ENCODE results near the gene CCNI.

The CCNI gene

DNA sequence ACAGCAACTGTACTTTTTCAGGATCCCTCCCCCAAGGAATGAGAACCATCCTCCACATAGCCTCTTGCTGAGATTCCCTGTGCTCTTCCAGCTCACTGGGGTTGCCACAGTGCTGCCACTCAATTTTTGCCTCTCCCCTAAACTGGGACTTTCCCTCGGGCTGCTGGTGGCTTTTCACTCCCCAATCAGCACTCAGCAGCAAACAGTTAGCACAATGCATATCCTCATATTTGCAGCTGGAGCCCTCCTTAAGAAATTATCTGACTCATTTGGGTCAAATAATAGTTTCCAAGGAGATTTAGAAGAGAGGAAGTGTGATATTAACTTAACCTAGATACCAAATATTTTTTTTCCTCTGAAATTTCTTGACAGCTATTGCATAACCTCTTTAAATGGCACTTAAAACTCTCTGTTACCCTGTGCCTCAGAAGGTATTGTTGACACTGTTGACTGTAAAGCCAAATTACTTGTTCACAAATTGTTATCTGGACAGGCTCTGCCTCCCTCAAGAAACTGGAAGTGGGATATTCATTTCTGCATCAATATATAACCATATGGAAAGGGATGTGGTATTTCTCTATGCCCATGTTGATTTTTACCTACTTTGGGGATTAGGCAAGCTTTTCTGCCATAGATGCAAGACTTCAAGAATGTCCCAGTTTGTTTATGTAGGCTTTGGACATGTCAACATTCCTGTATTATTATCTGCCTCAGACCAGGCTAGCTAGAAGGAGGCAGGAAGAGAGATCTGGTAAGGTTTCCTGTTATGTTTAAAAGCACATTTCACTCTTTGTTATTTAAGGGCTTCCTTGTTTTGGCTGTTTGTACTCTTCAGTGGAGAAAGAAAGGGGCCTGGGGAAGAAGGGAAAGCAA is 68.2 kb downstream of the CCNI start:
- DNase-seq (ENCODE audit: low read depth in 2 of 2), result no peak

DNA sequence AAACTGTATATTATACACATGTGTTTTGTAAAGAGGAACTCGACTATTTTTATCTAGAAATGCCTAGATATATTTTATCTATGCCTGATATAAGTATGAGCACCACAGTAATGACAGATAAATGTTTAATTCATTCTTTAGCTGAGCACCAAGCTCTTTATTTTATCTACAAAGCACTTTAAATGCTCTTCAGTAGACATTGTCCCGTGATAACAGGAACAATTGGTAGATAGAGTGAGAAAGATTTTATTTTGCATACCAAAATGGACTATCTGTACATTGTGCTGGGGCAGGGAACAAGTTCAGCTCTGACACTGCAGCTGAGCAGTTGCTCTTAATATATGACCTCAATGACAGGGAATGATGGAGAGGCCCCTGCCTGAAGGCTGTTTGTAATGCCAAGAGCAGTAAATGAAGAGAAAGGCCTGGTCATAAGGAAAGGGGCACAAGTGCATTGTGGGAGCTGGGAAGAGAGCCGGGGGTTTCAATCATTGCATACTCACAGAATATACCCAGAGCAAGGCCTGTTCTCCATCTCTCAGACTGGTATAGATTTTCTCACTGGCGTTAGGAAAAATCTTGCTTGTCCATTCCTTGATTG is 68.9 kb downstream of the CCNI start:
- DNase-seq (ENCODE audit: low read depth in 2 of 2), result no peak

DNA sequence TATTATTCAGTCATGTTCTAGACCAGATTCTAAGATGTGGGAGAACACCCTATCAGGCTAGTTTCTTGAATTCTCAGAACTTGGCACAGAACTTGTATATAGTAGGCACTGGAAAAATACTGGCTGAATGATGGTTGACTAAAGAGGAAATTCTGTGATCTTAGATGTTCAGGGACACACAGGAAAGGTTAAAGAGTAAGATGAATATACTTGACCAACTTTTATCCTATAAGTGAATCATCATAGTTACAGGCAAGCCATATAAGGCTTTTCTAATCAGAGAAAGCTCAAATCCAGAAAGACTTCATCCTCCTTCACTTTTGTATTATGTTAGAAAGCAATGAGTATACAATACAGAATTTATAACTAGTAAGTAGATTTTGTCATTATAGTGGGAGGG is 72.4 kb downstream of the CCNI start:
- no peak for DNase-seq (ENCODE audit: low read depth in 2 of 2)

DNA sequence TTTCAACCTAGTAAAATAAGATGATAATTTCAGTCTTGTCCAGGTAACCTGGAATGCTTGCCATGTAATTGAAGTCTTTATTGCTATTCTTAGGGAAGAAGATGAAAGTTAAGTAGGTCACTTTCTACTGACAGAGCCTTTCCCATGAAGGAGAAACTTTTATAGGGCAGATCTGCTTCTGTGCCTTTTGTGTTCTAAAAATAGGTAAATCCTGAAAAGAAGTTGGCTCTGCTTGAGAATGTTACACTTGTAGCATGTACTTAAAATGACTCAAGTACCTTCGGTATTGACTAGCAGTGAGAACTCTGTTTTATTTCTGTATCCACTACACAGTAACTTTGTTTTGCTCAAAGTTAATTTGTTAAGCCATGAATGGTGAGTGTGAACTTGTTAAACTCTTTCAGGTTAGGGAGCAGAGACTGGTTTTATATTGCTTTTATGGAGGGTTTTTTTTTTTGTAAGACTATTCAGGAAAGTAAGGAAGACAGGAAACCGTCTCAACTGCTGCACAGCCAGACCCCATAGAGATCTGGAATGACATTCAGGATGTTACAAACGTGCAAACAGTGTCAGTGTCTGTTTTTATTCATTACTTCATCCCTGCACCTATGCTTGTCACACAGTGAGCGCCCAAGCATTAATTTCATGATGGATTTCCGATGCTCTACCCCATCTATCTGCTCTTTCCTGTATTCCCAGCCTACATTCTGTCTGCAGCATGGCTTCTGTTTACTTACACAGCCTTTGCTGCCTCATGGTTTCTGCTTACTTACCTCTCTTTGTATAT is 73.3 kb downstream of the CCNI start:
- no peak for DNase-seq (ENCODE audit: low read depth in 2 of 2)

DNA sequence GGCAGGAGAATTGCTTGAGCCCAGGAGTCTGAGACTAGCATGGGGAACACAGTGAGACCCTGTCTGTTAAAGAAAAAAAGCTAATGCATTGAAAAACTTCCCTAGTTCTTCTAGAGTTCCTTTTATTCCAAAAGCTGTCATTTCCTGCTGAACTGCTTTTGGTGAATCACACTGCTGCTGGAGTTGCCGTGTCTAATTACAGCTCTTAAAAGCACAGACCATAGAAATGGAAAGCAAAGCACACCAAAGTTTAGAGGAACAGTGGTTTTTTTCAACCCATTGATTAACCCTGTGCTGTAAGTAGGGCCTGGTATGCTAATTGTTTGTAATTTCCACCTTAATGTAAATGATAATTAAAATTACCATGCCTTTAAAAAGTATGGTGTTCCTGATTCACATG is 73.9 kb downstream of the CCNI start:
- DNase-seq (ENCODE audit: low read depth in 2 of 2), result no peak

DNA sequence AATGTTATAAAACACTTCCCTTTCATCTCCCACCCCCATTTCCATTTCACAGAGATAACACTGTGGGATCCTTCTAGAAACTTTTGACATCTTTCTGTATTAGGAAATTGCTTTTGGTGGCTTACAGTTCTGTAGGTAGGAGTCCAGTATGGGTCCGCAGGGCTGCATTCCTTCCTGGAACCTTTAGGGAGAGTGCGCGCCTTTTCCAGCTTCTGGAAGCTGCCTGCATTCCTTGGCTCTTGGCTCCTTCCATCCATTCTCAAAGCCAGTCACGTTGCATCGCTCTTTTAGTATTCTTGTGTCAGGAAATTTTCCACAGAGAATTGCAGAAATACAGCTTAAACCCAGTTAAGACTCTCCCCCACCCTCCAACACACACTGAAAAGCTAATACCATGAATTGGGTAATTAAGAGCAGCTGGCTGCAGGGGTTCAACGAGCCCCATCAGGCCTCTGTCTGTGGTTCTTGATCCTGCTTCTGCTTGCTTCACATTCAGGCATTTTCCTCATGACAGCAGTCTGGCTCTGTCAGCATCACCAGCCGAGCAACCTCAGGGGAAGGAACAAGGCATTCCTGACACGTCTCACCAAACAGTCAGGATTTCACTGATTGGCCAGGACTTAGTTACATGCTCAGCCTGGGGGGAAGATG is 77.4 kb downstream of the CCNI start:
- no peak for DNase-seq (ENCODE audit: low read depth in 2 of 2)

DNA sequence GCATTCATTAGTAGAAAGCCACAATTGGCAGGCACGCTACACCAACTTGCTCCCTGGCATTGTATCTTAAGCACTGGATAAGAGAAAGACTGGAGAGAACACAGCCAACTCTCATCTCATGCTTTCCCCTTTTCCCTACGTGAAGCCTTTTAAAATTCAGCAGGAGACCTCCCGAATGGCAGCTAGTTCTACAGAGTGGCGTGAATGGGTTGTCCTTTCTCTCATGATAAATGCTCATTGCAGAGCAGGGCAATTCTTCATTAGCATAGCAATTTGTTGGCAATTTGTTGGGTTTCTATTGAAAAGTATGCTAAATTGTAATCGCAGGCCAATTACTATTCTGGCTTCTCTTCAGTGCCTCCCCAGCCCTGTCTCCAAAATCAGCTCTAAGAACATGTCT is 78.3 kb downstream of the CCNI start:
- no peak for DNase-seq (ENCODE audit: low read depth in 2 of 2)

Data from stimulated activated CD8-positive, alpha-beta memory T cell treated with anti-CD3 and anti-CD28 coated beads, Interleukin-15, amount 100 ng/mL, for 48 hours (primary cell).